ENCODE results near the gene TVP23A. TPM values are rescaled to one million over a fixed set of nuclear protein-coding genes. Genes with fewer than 3 reads are reported as not detected.
"Not testable (repeated sequence)": the region's sequence is repeated elsewhere in the genome, so short reads cannot be mapped to it uniquely, and the experiment has no call there.

The TVP23A gene
- total RNA-seq, 1 experiment from 2014 or later, result 0.10 TPM

GRCh38 chr16:10750793-10751192, 67.8 kb downstream of the TVP23A start:
- no peak for DNase-seq (ENCODE audit: low read depth)

- no peak for DNase-seq (ENCODE audit: low read depth)
Measured at GRCh38 chr16:10745841-10746240, 72.8 kb downstream of the TVP23A start.

GRCh38 chr16:10744370-10745030, 74.1 kb downstream of the TVP23A start:
- DNase-seq (ENCODE audit: low read depth), result peak; percentile 78

GRCh38 chr16:10743610-10744369, 74.8 kb downstream of the TVP23A start, which contains the start of gene NUBP1:
Gene NUBP1, plus strand, starts transcription at chr16:10743842. Its CDS starts 22 bp downstream, at chr16:10743864.
- peak; percentile 97 for DNase-seq (ENCODE audit: low read depth)

- no peak for DNase-seq (ENCODE audit: low read depth)
Measured at GRCh38 chr16:10743227-10743609, 75.4 kb downstream of the TVP23A start.

- DNase-seq (ENCODE audit: low read depth), result peak; percentile 16
Measured at GRCh38 chr16:10741844-10742243, 76.8 kb downstream of the TVP23A start.

GRCh38 chr16:10741249-10741648, 77.3 kb downstream of the TVP23A start:
- not testable (repeated sequence) for DNase-seq (ENCODE audit: low read depth)

- DNase-seq (ENCODE audit: low read depth), result peak; percentile 69
Measured at GRCh38 chr16:10740845-10741208, 77.8 kb downstream of the TVP23A start.

GRCh38 chr16:10740000-10740844, 78.4 kb downstream of the TVP23A start:
- DNase-seq (ENCODE audit: low read depth), result no peak

- DNase-seq (ENCODE audit: low read depth), result peak; percentile 94
Measured at GRCh38 chr16:10738231-10739077, 80.1 kb downstream of the TVP23A start.

- DNase-seq (ENCODE audit: low read depth), result peak; percentile 68
Measured at GRCh38 chr16:10737068-10737625, 81.4 kb downstream of the TVP23A start.

GRCh38 chr16:10731790-10732189, 86.8 kb downstream of the TVP23A start:
- no peak for DNase-seq (ENCODE audit: low read depth)

- peak; percentile 81 for DNase-seq (ENCODE audit: low read depth)
Measured at GRCh38 chr16:10729104-10730048, 89.2 kb downstream of the TVP23A start.

GRCh38 chr16:10728003-10728887, 90.3 kb downstream of the TVP23A start:
- DNase-seq (ENCODE audit: low read depth), result no peak

Other genes starting within 250 kb of the TVP23A start
- 28.0 and 55.4 TPM in 2 replicates for gene EMP2, start 238.2 kb downstream of the TVP23A start, total RNA-seq (2014; rRNA removed; shearing (Covaris generic))
- gene TEKT5, start 123.9 kb downstream of the TVP23A start, total RNA-seq (2014; rRNA removed; shearing (Covaris generic)), result 1.4 TPM in 1 of 2 replicates, not detected in the other
- gene NUBP1, start 75.0 kb downstream of the TVP23A start, total RNA-seq (2014; rRNA removed; shearing (Covaris generic)), result 32.7 and 45.7 TPM in 2 replicates
- 0.71 and 1.0 TPM in 2 replicates for gene CIITA, start 58.4 kb upstream of the TVP23A start, total RNA-seq (2014; rRNA removed; shearing (Covaris generic))
- gene DEXI, start 123.7 kb upstream of the TVP23A start, total RNA-seq (2014; rRNA removed; shearing (Covaris generic)), result 53.0 and 60.7 TPM in 2 replicates
- 8.1 and 15.6 TPM in 2 replicates for gene CLEC16A, start 125.8 kb upstream of the TVP23A start, total RNA-seq (2014; rRNA removed; shearing (Covaris generic))